GM12872 (cell line): Measurements from ENCODE around the gene MPP1.

Experiments used
- TF ChIP-seq, protein P1 (sequence below): IDR thresholded peaks from 3 replicates; pipeline ENCODE4 v1.5.1; 2011; ENCODE audit warnings: low read depth, mild to moderate bottlenecking, low read length, moderate library complexity; ENCODE audit not compliant: insufficient read depth

The MPP1 gene

DNA sequence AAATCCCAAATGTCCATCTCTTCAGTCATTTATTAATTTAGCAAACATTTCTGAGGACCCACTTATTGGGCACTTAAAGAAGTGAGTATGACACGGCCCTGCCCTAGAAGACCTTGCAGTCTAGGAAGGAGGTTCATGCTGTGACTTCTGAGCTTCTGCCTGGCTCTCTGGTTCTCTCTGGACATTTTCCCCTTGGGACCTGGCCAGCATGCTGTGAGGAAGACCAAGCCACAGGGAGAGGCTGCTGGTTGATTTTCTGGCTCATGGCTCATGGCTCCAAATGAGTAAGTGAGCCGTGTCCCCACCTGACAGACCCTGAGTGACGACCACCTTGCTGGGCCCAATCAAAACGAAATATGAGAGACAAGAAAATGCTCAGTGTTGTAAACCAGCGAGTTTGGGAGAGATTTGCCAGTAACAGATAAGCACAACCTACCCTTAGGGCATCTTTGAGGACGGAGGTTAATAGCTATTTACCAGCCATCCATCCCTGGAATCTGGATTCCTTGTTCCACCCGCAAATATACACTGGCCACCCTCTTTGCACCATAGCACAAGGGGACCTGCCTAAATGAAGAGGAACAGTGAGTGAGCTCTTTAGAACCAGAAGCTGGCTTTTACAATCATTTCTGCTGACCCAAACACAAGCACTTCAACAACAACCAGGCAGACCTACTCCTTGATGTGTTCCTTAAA, 876 bp downstream of the MPP1 start:
- TF ChIP-seq, protein P1, sequence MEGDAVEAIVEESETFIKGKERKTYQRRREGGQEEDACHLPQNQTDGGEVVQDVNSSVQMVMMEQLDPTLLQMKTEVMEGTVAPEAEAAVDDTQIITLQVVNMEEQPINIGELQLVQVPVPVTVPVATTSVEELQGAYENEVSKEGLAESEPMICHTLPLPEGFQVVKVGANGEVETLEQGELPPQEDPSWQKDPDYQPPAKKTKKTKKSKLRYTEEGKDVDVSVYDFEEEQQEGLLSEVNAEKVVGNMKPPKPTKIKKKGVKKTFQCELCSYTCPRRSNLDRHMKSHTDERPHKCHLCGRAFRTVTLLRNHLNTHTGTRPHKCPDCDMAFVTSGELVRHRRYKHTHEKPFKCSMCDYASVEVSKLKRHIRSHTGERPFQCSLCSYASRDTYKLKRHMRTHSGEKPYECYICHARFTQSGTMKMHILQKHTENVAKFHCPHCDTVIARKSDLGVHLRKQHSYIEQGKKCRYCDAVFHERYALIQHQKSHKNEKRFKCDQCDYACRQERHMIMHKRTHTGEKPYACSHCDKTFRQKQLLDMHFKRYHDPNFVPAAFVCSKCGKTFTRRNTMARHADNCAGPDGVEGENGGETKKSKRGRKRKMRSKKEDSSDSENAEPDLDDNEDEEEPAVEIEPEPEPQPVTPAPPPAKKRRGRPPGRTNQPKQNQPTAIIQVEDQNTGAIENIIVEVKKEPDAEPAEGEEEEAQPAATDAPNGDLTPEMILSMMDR, result no peak

DNA sequence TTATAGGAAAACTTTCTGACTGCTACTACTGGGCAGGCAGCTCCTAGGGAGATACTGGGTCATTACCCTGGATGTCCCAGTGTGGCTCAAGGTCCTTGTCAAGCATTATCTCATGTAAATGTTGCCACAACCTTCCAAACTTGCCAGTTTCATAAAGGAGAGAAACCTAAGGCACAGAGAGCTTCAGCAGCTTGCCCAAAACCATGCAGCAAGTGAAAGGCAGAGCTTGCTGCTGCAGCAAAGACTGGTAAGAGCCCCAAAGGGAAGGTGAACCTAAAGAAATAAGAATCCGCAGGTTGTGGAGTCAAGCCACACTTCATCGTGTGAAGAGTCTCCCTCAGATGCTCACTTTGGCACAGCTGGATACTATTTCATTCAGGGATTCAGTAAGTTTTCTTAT, 2.3 kb downstream of the MPP1 start:
- TF ChIP-seq, protein P1, result no peak

- TF ChIP-seq, protein P1, result no peak
Measured at GRCh38 chrX:154800478-154801210, 4.6 kb downstream of the MPP1 start.

DNA sequence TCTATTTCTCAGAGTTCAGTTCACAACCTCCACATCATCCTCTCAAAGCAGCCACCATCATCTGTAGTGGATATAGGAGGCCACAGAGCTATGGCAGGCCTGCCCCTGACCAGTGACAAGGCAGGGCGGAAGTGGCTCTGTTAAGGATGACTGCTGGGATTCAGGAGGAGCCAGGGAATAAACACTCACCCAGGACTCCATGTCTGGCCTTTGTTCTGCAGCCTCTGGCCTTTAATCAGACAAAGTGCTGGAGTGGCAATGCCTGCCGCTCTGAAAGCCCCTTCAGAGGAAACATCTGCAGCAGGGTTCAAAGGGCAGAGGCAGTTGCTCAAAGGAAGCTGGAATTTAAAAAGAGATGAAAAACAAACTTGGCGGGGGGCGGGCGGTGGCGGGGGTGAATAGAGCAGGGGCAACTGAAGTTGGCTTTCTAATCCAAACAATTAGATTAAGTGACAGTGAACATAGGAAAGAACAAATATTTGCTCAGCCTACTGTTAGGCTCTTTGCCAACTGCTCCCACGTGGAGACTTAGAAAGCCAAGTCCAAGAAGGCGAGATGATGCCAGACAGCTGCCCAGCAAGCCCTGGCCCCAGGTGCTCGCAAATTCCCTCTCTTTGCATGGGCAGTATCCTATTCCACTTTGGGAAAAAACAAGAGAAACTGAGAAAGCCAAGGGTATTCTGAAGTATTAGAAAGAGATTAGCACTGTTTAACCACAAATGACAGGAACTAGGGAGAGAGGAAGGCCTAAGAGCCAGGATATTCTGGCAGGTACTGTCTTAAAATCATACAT, 5.5 kb downstream of the MPP1 start:
- TF ChIP-seq, protein P1, result no peak

GRCh38 chrX:154797006-154797405, 8.3 kb downstream of the MPP1 start:
- TF ChIP-seq, protein P1, result no peak

DNA sequence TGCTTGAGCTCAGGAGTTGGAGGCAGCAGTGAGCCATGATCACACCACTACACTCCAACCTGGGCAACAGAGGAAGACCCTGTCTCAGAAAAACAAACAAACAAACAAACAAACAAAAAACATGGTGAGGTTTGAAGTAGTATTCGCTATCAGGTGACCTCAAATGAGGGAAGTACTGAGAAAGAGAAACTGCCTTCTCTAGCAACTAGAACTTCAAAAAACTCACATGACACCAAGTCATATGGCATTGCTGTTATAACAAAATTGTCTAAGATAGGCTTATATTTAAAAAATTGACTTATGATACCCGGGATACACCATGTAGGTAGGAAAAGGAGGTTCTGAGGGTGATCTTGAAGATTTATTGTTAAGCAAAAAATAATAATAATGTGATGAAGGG, 10.3 kb downstream of the MPP1 start:
- TF ChIP-seq, protein P1, result no peak

DNA sequence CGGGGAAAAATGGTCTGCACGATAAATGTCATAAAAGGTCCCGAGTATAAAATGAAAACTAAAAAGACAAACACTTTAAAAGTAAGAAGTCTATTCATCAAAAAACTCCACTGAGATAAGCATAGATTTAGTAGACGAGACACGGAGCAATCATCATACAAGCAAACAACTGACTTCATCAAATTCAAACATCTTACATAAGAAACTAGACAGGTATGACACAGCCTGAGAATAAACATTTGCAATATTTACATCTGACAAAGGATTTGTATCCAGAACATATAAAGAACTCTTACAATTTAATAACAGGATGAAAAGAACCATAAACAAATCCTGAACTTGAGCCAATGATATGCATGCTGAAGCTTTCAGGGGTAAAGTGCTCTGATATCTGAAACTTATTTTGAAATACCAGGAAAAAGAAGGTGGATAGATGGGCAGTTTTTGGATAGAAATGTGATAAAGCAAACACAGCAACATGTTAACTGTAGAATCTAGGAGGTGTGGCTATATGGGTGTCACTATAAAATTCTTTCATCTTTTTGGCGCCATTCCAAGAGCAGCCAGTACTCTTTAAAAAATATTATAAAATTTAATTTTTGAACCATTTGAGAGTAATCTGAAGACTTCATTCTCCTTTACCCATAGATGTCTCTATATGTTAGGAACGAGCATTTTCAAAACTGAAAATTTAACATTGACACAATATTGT, 12.0 kb downstream of the MPP1 start:
- TF ChIP-seq, protein P1, result no peak
